ELR (cell line): ENCODE results near the gene HOXA10.

Experiments
- DNase-seq: peaks from one replicate; pipeline ENCODE4 v3.0.0-alpha.2; 2015; ENCODE audit warnings: low read depth

HOXA10 gene

DNA sequence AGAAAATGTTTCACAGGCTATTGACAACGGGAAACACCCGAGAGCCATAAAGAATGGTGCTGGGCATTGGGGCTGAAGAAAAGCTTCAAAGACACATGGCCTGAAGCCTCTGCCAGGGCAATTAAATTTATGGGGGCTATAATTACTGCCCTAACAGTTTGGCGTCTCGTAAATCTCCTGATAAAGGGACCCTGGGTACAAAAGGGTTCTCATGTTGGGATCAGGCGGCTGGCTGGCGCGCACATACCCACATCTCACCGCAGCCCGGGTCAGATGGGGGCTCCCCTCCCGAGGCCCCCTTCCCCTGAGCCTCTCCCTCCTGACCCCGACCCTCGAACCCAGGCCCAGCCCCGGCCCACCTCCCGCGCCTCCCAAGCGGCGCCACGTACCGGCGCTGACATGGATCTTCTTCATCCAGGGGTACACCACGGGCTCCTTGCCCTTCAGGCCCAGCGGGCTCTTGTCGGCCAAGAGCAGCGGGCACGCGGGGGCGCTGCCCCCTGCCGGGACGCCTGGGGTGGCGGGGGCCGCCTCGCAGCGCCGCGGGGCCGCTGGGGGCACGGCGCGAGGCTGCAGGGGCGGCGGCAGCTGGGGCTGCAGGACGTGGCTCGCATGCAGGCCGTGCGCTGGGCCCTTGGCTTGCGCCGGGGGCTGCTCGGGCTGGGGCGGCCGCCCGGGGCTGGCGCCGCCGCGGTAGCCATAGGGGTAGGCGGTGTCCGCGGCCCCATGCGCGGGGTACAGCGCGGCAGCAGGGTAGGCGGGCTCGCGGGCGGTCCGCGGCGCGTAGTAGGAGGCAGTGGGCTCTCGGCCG, 44.2 kb downstream of the HOXA10 start:
- peak; percentile 68 for DNase-seq

DNA sequence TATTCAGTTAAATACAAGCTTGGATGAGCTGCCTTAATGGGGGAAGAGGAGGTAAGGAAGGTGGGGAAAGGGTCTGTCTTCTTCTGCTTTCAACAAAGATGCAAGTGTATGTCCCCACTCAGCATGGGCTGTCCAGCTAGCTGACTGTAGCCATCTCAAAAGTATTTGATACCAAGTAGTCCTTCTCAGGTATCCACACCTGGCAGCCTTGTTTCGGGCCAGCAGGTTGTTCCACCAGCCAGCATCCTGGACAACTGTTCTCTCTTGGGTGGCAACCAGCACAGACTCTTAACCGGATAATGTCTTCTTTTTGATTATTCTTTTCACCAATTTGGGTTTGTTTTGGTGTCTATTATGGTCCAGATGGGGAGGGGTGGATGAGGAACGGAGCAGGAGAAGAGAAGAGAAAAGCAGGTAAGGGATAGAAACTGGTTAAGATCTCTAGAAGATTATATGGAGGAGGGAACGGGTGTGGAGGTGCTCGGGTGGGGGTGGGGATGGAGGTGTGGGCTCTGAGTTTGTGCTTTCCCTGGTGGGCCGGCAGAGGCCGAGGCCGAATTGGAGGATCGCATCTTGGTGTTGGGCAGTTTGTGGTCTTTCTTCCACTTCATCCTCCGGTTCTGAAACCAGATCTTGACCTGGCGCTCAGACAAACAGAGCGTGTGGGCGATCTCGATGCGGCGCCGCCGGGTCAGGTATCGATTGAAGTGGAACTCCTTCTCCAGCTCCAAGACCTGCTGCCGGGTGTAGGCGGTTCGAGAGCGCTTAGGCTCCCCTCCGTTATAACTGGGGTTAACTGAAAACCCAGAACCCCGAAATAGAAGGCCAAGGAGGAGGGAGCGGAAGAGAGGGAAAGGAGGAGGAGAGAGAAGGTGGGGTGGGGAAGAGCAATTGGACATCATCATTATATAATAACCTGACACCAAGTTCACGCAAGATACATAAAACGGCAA, 45.1 kb downstream of the HOXA10 start:
- DNase-seq, result no peak

DNA sequence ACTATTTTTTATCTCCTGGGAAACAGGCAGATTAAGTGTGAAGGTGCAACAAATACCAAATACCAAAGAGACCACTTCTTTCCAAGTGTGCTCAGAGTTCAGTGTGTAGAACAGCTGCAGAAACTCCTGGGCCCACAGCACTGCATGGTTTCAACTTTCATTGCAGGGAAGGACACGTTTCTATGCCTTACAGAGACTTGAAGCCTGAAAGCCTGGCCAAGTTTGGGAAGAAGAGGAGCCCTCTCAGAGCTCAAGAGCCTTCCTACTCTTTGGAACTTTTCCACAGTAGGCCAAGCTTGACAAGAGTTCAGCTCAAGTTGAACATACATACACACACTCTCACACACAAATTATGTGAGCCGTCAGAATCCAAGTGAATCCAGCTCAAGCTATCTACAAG, 46.1 kb downstream of the HOXA10 start:
- DNase-seq, result no peak

DNA sequence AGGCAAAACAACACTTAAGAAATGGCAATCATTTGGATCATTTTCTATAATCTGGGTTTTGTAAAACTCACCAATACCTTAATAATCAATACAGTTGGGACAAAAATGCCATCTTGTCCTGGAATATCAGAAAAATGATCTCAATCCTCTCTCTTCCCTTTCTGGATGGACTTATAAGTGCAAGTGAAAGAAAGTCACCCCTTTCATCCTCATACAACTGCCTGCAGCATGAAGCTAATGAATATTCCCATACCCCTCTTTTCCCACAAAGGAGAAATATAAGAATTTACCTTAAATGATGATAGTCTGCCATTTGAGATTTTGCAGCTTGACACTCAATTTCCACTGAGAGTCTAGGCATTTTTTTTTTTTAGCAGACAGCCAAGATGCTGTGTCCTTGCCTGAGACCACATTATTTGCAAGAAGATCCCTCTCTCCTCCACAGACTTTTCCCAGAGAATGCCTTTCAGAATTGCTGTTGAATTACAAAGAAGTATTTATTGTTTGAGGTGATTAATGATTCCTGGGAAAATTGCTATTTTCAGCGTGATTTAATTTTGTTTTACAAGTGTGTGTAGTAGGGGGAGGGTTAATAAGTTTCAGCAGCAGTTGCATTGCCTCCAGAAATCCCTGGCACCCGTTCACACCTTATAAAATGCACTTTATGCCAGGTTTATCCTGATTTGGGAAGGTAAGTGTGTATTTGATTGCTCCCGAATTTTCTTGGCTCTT, 47.4 kb downstream of the HOXA10 start:
- no peak for DNase-seq

DNA sequence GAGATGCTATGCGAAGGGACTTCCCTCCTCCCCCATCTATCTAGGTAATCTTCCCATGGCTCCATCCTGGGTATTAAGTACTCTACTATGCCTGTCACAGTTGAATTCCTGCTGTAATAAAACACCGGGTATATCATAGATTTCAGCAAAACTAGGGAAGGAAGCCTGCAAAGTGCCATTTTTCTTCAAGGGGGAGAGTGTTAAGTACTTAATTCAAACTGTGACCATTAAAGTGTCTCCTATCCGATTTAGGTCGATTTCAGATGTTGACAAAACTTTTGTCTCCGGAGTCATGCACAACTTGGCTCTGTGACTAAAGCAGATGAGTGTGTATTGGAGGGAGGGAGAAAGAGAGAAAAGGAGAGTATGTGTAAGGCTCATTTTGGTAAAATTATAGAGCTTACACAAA, 48.1 kb downstream of the HOXA10 start:
- DNase-seq, result no peak

DNA sequence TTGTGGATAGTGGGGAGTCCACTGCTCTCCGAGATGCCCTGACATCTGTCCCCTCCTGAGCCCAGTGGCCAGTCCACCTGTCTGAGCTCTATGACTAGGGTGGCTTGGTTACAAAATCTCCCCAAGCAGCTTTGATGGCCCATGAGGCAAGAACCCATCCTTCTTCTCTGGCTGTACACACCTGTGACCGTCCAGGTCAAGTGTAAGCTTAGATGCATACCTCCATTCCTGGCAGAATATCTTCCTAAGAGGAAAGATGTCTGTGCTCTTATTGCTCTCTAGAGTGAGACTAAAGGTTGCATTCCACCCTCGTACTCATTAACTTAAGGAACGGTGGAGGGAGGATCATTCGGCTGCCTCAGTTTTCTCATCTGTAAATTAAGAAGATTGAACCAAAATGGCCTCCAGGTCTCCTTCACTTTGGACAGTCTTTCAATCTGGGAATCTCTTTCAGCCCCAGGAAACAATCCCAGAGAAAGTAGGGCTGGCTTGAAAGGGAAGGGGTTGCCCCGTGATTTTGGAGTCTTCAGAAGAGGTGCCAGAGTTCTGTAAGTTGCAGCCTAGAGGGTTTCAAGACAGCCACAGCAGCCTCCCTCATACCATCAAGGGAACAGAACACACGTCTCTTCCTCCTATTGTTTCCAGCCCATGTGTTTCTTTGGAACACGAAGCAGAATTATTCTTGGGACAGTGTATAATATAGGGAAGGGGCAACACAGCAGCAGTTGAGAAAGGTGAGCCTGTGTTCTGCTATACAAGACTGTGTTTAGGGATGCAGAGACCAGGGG, 49.0 kb downstream of the HOXA10 start:
- DNase-seq, result no peak

DNA sequence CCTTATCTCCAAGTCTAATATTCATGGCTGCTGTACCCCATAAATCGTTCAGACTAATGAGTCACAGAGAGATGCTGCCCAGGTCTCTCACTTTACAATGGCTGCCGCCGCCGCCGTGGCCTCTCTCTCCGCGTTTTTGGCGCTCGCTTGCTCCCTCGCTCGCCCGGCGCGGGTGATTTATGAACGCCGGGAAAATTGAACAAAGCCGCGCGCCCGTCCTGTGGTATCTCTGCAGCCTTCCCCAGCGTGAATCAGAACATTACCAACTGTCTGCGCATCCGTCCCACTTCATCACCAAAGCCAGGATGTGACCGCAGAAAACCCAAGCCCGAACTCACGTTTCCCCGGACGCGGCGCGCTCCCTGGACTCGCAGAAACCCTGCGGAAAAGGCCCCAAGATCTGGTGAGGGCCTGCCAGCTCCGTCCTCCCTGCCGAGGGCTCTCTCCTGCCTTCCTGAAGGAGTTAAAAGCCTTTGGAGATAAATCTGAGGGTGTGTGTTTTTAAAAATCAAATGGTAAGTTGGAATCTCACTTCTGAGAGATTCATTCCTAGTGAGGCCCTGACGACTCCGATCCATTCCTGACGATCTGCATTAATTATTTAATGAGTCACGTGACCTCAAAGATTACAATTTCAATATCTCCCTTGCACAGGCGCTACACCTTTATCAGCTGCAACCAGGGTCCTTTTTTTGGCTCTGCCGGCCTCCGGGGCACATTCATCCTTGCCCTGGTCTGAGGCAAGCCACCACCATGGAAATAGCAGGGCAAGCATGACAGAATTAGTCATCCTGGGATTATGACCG, 49.8 kb downstream of the HOXA10 start:
- peak; percentile 92 for DNase-seq

DNA sequence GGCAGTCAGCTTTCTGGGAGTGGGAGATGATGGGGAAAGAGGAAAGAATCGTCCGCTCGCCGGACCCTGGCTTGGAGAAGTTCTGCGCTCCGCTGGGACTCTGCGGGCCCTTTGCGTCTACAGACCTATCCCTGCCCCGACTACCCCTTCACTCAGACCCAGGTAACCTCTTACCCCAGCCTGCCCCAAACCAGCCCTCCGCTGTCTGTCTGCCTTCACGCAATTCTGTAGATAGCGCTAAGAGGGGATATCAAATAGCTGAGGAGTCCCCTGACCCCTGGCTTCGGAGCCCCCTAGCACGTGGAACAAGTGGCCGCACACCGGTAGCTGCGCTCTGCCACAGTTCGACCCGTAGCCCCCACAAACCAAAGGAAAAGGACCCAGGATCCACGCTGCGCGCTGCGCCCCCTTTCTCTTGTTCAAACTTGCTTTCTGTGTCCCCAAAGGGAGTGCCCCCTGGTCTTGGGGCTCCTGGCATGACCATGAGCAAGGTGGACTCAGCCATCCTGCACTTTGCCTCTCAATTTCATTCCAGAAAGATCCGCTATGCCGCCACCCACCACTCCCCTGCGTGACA, 50.6 kb downstream of the HOXA10 start:
- no peak for DNase-seq

DNA sequence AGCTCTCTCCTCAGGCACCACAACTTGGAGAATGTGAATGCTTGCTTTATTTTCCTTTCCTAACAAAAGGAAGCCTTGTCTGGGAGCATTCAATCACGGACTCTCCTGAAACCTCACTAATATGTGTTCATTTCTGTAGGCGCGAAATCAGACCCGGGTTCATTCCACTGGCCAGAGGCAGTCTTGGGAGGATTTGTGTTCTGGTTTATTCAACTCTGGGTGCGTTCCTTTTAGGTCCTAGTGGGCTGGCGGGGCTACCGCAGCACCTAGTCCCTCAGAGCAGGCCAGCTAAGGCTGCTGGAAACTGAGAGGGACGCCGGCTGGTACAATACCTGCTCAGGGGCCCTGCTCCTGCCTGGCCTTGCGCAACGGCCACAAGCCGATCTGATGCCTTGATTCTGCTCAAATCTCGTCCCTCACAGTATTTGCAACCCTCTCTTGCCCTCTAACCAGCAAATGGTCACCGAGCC, 51.1 kb downstream of the HOXA10 start:
- no peak for DNase-seq

DNA sequence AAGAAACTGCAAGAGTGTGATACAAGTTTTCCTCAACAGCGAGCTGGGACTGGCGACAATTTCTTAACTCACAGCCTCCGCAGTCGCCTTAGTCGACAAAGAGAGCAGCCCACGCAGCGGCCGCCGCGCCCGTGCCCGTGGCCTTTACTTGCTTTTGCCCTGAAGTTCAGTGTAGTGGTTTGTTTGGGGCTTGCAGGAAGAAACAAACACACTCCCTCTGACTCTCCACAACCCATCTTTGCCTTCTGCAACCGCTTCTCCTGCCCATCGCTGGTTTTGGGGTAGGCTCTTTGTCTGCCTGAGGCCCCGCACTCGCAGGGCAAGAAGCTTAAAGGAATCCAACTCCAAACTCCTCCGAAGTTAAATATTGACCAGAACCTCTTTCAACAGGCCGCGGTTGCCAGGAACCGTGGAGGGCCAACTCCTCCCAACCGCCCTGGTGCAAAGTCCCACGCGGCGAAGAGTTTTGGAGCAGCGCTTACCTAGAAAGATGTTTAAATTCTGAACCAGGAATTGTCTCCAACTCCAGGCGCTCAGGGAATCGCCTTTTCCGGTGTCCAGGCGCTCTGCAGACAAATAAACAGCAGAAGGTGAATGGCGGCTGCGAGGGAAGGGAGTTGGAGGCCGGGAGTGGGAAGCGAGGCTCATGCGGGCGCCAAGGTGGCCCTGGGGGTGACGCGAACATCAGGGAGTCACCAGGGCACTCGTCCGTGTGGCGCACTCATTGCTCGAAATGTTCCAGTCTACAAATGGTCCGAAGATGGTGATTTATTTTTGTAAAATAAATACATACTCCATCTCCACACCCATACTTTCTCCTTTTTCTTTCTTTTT, 51.8 kb downstream of the HOXA10 start:
- DNase-seq, result no peak

DNA sequence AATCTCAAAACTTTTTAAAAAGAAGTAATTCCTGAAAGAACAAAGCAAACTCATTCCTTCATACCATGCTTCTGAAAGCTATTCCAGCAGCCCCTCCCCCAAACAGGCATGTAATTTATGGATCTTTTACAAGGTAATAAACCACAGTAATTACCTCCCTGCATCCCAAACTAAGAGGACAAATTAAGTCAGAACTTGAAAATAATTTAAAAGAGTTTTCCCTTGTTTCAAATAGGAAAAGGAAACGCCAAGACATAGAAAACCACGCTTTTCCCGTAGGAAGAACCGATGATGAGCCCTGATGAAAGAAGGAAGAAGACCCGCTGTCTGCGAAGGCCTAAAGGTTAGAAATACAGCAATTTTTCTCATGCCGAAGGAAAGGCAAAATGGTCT, 52.4 kb downstream of the HOXA10 start:
- no peak for DNase-seq
